NB4 (cell line): ENCODE data around the gene CYP3A7.
"Not testable (repeated sequence)": the region's sequence is repeated elsewhere in the genome, so short reads cannot be mapped to it uniquely, and the experiment has no call there.

Experiments used
- DNase-seq: peaks from one replicate; pipeline ENCODE4 v3.0.0; 2010; ENCODE audit warnings: low read depth
- H3K4me3 ChIP-seq: one replicate; pipeline ENCODE4 v1.5.1; 2011; ENCODE audit warnings: mild to moderate bottlenecking, low read depth, low read length, moderate library complexity
- MYC ChIP-seq: IDR thresholded peaks from 2 replicates; pipeline ENCODE4 v1.6.1; 2011; ENCODE audit warnings: low read depth, low read length
- POLR2A ChIP-seq: IDR thresholded peaks from 2 replicates; pipeline ENCODE4 v1.6.1; 2011; ENCODE audit warnings: mild to moderate bottlenecking; ENCODE audit not compliant: insufficient read length; ENCODE audit errors: extremely low read depth
- TF ChIP-seq, protein P1 (sequence below): IDR thresholded peaks from 2 replicates; pipeline ENCODE4 v1.6.1; 2011; ENCODE audit warnings: low read depth, low read length
- TF ChIP-seq, protein P2 (sequence below): IDR thresholded peaks from one replicate; pipeline ENCODE4 v1.5.1; 2012; ENCODE audit warnings: low read depth, low read length

Gene CYP3A7

DNA sequence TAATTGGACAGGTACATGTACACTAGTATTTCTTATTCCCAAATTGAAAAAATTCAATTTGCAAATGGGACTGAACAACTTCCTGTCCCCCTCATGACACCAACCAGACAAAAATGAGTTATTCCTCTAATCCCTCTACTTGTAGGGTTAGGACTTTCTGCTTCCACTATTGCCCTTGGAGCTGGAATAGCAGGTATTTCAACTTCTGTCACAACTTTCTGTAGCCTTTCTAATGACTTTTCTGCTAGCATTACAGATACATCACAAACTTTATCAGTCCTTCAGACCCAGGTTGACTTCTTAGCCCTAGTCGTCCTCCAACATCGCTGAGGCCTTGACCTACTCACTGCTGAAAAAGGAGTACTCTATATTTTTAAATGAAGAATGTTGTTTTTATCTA is 6.4 kb downstream of the CYP3A7 start:
- TF ChIP-seq MYC: no peak
- TF ChIP-seq POLR2A: no peak
- TF ChIP-seq, protein P1, sequence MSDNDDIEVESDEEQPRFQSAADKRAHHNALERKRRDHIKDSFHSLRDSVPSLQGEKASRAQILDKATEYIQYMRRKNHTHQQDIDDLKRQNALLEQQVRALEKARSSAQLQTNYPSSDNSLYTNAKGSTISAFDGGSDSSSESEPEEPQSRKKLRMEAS: no peak
- TF ChIP-seq, protein P2, sequence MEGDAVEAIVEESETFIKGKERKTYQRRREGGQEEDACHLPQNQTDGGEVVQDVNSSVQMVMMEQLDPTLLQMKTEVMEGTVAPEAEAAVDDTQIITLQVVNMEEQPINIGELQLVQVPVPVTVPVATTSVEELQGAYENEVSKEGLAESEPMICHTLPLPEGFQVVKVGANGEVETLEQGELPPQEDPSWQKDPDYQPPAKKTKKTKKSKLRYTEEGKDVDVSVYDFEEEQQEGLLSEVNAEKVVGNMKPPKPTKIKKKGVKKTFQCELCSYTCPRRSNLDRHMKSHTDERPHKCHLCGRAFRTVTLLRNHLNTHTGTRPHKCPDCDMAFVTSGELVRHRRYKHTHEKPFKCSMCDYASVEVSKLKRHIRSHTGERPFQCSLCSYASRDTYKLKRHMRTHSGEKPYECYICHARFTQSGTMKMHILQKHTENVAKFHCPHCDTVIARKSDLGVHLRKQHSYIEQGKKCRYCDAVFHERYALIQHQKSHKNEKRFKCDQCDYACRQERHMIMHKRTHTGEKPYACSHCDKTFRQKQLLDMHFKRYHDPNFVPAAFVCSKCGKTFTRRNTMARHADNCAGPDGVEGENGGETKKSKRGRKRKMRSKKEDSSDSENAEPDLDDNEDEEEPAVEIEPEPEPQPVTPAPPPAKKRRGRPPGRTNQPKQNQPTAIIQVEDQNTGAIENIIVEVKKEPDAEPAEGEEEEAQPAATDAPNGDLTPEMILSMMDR: no peak
- no peak for DNase-seq
- no peak overlapping the region for H3K4me3 ChIP-seq

DNA sequence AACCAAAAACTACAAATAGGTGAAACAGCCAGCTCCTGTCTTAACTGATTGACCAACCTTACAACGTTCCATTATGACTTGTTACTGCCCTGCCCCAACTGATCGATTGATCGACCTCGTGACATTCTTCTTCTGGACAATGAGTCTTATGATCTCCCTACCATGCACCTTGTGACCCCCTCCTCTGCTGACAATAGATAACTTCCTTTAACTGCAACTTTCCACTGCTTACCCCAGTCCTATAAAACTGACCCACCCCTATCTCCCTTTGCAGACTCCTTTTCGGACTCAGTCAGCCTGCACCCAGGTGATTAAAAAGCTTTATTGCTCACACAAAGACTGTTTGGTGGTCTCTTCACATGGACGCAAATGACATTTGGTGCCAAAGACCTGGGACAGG is 11.8 kb downstream of the CYP3A7 start:
- not testable (repeated sequence) for DNase-seq, H3K4me3 ChIP-seq

DNA sequence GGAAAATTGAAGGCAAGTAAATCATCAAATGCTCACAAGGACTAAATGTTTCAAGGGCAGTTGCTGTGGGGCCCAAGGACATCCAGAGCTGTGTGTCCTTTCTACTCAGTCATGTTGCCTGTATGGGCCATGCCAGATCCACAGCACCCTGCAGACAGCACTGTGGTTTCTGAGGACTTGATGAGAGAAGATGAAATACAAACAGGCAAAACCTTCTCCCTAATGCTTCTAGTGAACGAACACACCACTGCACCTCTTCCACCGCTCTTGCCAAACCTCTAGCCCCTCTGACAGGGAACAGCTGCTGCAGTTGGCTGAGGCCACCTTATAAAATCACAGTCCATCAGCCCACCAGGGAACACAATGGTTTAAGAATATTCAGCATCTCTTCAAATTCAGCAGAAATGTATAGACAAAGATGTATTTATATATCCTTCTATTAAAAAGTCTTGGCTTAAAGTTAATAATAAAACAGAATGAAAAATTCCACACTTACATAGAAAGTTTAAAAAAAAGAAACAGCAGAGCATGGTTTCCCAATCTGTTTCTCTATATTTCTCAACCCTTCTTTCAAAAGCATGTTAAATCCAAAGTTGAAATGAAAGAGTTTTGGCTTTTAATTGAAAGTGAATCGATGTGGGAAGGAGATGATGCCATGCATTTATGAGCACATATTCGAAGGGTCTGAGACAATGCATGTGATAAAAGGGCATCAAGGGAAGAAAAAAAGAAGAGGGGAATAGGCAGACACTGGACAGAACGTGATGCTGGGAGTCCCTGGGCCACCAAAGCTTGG is 14.0 kb downstream of the CYP3A7 start:
- no peak for DNase-seq
- TF ChIP-seq, protein P1: no peak
- no peak for TF ChIP-seq MYC
- TF ChIP-seq POLR2A: no peak
- TF ChIP-seq, protein P2: no peak
- H3K4me3 ChIP-seq: no peak overlapping the region

DNA sequence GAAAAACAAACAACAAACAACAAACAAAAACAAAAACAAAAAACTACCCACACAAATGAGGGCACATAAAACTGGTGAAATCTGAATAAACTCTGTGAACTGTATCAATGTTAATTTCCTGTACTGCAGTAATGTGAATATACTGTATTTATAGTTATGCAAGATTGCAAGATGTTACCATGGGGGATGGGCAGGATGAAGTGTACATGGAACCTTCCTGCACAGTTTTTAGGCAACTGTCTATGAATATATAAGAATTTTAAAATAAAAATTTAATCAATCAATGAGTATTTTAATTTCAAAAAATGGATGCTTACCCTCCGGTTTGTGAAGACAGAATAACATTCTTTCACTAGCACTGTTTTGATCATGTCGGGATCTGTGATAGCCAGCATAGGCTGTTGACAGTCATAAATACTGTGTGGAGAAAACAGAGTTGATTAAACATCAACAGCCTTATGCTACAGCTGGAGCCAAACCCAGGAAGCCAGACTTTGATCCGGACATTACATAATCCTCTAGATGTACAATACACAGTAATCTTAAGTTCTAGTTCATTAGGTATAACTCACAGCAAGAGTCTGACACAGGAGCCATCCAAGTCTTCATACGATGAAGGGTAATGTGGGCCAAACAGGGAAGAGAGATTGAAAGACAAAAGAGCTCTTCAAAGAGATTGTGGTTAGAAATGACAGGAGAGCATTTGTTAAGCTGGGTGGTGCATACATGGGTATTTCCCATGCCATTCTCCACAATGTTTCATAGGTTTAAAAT is 14.8 kb downstream of the CYP3A7 start:
- DNase-seq: no peak
- TF ChIP-seq POLR2A (no peak), MYC (no peak)
- TF ChIP-seq, protein P2: no peak
- TF ChIP-seq, protein P1: no peak
- H3K4me3 ChIP-seq: no peak overlapping the region

DNA sequence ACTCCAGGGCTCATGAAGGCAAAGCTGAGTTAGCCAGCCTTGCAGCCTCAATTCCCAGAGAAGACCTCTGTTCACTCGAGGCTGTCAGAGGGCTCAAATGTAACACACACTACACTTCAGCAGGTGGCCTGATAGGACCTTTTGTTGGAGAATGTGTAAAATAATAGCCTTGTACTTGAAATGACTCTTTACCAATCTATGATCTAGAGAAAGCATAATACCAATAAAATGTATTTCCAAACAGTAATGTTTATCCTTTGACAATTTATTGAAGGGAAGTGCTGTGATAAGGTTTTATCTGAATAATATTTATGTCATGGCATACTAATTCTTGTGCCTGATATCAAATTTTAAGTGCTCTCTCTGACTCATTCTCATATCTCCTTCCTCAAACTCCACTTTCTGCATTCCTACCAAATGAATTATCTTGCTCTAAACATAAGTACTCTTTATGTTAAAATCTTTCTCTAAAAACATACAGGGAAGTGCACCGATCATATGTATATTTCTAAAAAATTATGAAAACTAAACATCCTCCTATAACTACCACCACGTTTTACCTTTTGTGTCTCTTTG is 20.9 kb downstream of the CYP3A7 start:
- DNase-seq: no peak
- H3K4me3 ChIP-seq: no peak overlapping the region
- TF ChIP-seq, protein P2: no peak
- TF ChIP-seq POLR2A (no peak), MYC (no peak)
- TF ChIP-seq, protein P1: no peak
